Tibial artery (tissue), 4 donors: ENCODE results near the gene CHAT.

Experiments used
- DNase-seq, 2 donors: peaks; one replicate each; pipeline ENCODE4 v3.0.0-alpha.2; 2019
- H3K27ac ChIP-seq, 2 donors: fragments of 200-600 bp; sonication (generic) in 1 of 2; 1 replicate in 1 of 2; 2 replicates in 1 of 2; pipeline ENCODE4 v1.5.1; 2018 to 2019; ENCODE audit warnings: mild to moderate bottlenecking in 1 of 2
- H3K27me3 ChIP-seq, 2 donors: fragments of 200-600 bp; sonication (generic) in 1 of 2; one replicate each; pipeline versions ENCODE4 v1.5.1 to v1.6.0; 2016 to 2019
- H3K36me3 ChIP-seq, 3 donors: fragments of 200-600 bp; sonication (generic) in 2 of 3; one replicate each; pipeline ENCODE4 v1.5.1; 2016 to 2019; ENCODE audit warnings: mild to moderate bottlenecking in 2 of 3
- H3K4me1 ChIP-seq, 4 donors: fragments of 200-600 bp; sonication (generic) in 2 of 4; 1 replicate in 3 of 4; 2 replicates in 1 of 4; pipeline ENCODE4 v1.5.1; 2016 to 2019
- H3K4me3 ChIP-seq, 2 donors: fragments of 200-600 bp; sonication (generic) in 1 of 2; 1 replicate in 1 of 2; 2 replicates in 1 of 2; pipeline ENCODE4 v1.5.1; 2018 to 2019; ENCODE audit warnings: mild to moderate bottlenecking in 2 of 2
- H3K9me3 ChIP-seq, 3 donors: fragments of 200-600 bp; sonication (generic) in 1 of 3; one replicate each; pipeline ENCODE4 v1.5.1; 2016 to 2019
- CTCF ChIP-seq, 2 experiments: fragments of 200-600 bp in 1 of 2; fragments of 450-650 bp in 1 of 2; IDR thresholded peaks; one replicate each; pipeline ENCODE4 v1.5.1; 2017 to 2019; ENCODE audit warnings: antibody characterized with exemption in 2 of 2, mild to moderate bottlenecking in 1 of 2, moderate library complexity in 1 of 2
- intact Hi-C: fragments of 100-400 bp; cut with DNase I; formaldehyde crosslinking; loops from one replicate; pipeline ENCODE4 v1.15.0; 2023; ENCODE audit warnings: low total_unique reads

Gene CHAT

GRCh38 chr10:49698679-49699078, 84.8 kb downstream of the CHAT start:
- H3K27me3 ChIP-seq: no peaks in the 10 kb centered on the region
- intact Hi-C loops: no loop called here
- no peaks in the 10 kb centered on the region for H3K4me1 ChIP-seq
- no peak for DNase-seq
- no peaks in the 10 kb centered on the region for H3K9me3 ChIP-seq
- H3K4me3 ChIP-seq: no peak overlapping the region
- TF ChIP-seq CTCF (IDR thresholded peaks at IDR 0.05): no peak
- H3K36me3 ChIP-seq: no peaks in the 10 kb centered on the region
- H3K27ac ChIP-seq: no peak overlapping the region

GRCh38 chr10:49700211-49700610, 86.4 kb downstream of the CHAT start:
- DNase-seq: no peak
- TF ChIP-seq CTCF (IDR thresholded peaks at IDR 0.05): no peak
- intact Hi-C loops: no loop called here
- no peaks in the 10 kb centered on the region for H3K27me3 ChIP-seq
- no peaks in the 10 kb centered on the region for H3K9me3 ChIP-seq
- H3K4me1 ChIP-seq: no peaks in the 10 kb centered on the region
- no peak overlapping the region for H3K4me3 ChIP-seq
- no peak overlapping the region for H3K27ac ChIP-seq
- no peaks in the 10 kb centered on the region for H3K36me3 ChIP-seq

- no peaks in the 10 kb centered on the region for H3K4me1 ChIP-seq
- H3K9me3 ChIP-seq: no peaks in the 10 kb centered on the region
- intact Hi-C loops: no loop called here
- no peak for TF ChIP-seq CTCF (IDR thresholded peaks at IDR 0.05)
- H3K36me3 ChIP-seq: no peaks in the 10 kb centered on the region
- H3K27me3 ChIP-seq: no peaks in the 10 kb centered on the region
- no peak overlapping the region for H3K4me3 ChIP-seq
- no peak for DNase-seq
- no peak overlapping the region for H3K27ac ChIP-seq
Measured at GRCh38 chr10:49700997-49701396, 87.2 kb downstream of the CHAT start.

- H3K9me3 ChIP-seq: no peaks in the 10 kb centered on the region
- H3K27me3 ChIP-seq: no peaks in the 10 kb centered on the region
- H3K4me1 ChIP-seq: no peaks in the 10 kb centered on the region
- H3K27ac ChIP-seq: no peak overlapping the region
- no peak overlapping the region for H3K4me3 ChIP-seq
- DNase-seq: no peak
- intact Hi-C loops: no loop called here
- no peaks in the 10 kb centered on the region for H3K36me3 ChIP-seq
- TF ChIP-seq CTCF (IDR thresholded peaks at IDR 0.05): no peak
Measured at GRCh38 chr10:49707585-49707984, 93.7 kb downstream of the CHAT start.

GRCh38 chr10:49709934-49710333, 96.1 kb downstream of the CHAT start:
- H3K36me3 ChIP-seq: no peaks in the 10 kb centered on the region
- H3K27ac ChIP-seq: no peak overlapping the region
- no peak for DNase-seq
- no peak for TF ChIP-seq CTCF (IDR thresholded peaks at IDR 0.05)
- peaks cover 0 to 3% (median 0%) of the 10 kb centered on the region in 3 donors for H3K9me3 ChIP-seq
- H3K27me3 ChIP-seq: no peaks in the 10 kb centered on the region
- intact Hi-C loops: no loop called here
- H3K4me1 ChIP-seq: no peaks in the 10 kb centered on the region
- H3K4me3 ChIP-seq: no peak overlapping the region

- Histone ChIP-seq H3K4me3 (no peak overlapping the region), H3K9me3 (peaks cover 0 to 4% (median 0%) of the 10 kb centered on the region in 3 donors), H3K27me3 (no peaks in the 10 kb centered on the region), H3K27ac (no peak overlapping the region), H3K4me1 (no peaks in the 10 kb centered on the region), H3K36me3 (no peaks in the 10 kb centered on the region)
- no peak for TF ChIP-seq CTCF (IDR thresholded peaks at IDR 0.05)
- DNase-seq: no peak
- intact Hi-C loops: no loop called here
Measured at GRCh38 chr10:49710966-49711365, 97.1 kb downstream of the CHAT start.
